ENCODE results near the gene IGF2R.

The IGF2R gene

DNA sequence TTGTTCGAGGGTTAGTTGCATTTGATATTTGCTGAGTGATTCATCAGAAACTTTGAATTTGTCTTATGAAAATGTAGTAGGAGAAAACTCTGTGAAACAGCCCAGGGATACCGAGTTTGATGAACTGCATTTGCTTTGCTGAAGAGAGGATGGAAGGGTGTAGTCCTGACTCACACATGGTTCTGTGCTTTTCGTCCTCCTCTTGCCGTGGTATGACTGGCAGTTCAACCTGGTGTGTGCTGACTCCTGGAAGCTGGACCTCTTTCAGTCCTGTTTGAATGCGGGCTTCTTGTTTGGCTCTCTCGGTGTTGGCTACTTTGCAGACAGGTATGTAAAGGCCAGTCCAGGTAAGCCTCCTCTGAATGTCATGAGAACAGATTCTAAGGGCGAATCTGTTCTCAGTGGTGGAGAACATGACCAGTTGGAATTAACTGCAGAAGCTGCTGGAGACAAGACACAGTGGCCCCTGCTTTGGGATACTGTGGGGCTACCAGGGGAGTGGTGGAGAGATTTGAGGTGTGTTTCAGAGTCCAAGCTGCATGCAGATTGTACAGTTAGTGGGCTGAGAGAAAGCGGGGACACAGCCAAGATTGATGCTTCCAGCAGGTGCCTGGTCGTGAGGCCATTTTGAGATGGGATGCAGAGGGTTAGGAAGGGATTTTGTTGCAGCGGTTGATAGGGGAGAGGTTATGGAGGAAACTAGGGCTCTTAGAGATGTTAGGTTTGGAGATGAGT is 161.2 kb downstream of the IGF2R start:
- TF ChIP-seq, protein P1, sequence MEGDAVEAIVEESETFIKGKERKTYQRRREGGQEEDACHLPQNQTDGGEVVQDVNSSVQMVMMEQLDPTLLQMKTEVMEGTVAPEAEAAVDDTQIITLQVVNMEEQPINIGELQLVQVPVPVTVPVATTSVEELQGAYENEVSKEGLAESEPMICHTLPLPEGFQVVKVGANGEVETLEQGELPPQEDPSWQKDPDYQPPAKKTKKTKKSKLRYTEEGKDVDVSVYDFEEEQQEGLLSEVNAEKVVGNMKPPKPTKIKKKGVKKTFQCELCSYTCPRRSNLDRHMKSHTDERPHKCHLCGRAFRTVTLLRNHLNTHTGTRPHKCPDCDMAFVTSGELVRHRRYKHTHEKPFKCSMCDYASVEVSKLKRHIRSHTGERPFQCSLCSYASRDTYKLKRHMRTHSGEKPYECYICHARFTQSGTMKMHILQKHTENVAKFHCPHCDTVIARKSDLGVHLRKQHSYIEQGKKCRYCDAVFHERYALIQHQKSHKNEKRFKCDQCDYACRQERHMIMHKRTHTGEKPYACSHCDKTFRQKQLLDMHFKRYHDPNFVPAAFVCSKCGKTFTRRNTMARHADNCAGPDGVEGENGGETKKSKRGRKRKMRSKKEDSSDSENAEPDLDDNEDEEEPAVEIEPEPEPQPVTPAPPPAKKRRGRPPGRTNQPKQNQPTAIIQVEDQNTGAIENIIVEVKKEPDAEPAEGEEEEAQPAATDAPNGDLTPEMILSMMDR (IDR thresholded peaks at IDR 0.05; ENCODE audit: low read depth, low read length, missing control alignments), result no peak
- DNase-seq (ENCODE audit: low read depth), result no peak
- in situ Hi-C loops (cut with HindIII; ENCODE audit: low sequenced_read_pairs), result no loop called here

DNA sequence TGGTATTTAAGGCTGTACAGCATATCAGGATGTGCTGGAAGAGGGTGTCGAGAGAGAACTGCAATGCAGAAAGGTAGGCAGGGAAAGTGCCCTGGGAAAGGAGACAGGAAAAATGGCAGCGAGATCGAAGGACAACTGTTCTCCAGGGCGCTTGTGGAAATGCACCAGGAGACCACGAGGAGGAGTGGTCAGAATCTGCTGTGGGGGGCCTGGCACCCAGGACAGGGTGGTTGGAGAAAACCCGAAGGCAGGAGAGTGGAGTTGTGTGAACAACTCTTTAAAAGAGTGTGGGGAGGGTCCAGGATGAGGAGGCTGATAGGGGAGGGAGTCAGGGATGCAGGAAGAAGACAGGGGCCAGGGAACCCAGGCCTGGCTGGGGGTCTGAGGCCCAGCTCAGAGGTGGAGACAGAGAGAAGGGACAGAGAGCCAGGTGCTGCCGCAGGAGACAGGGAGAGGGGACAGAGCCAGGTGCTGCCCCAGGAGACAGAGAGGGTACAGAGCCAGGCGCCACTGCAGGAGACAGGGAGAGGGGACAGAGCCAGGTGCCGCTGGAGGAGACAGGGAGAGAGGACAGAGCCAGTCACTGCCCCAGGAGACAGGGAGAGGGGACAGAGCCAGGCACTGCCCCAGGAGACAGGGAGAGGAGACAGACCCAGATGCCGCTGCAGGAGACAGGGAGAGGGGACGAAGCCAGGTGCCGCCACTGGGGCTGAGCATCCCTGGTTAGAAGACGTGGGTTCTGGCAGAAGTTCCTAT is 162.0 kb downstream of the IGF2R start:
- TF ChIP-seq, protein P1 (IDR thresholded peaks at IDR 0.05; ENCODE audit: low read depth, low read length, missing control alignments), result no peak
- in situ Hi-C loops (cut with HindIII; ENCODE audit: low sequenced_read_pairs), result no loop called here
- H3K4me3 ChIP-seq (ENCODE audit: low read depth, low read length), result no peak overlapping the region
- no peak for DNase-seq (ENCODE audit: low read depth)

More for the DNA sequence above, 161.2 kb downstream of the IGF2R start:
- H3K4me3 ChIP-seq (ENCODE audit: low read depth, low read length), result no peak overlapping the region

GRCh38 chr6:160131636-160132296 is 162.9 kb downstream of the IGF2R start:
- no peak for DNase-seq (ENCODE audit: low read depth)
- H3K4me3 ChIP-seq (ENCODE audit: low read depth, low read length), result no peak overlapping the region
- TF ChIP-seq, protein P1 (IDR thresholded peaks at IDR 0.05; ENCODE audit: low read depth, low read length, missing control alignments), result no peak
- in situ Hi-C loops (cut with HindIII; ENCODE audit: low sequenced_read_pairs), result no loop called here

DNA sequence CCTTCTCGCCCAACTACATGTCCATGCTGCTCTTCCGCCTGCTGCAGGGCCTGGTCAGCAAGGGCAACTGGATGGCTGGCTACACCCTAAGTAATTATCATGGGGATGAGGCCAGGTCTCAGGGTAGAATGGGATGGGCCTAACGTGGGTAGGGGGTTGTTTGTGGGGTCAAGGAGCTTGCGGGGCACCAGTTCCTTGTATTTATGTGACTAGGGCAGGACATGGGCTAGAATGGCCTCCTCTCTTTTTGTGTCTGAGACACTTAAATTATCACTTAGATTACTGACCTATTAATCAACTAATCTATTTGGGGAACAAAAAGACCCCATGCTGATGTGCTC is 163.4 kb downstream of the IGF2R start:
- in situ Hi-C loops (cut with HindIII; ENCODE audit: low sequenced_read_pairs), result no loop called here
- TF ChIP-seq, protein P1 (IDR thresholded peaks at IDR 0.05; ENCODE audit: low read depth, low read length, missing control alignments), result no peak
- no peak for DNase-seq (ENCODE audit: low read depth)
- H3K4me3 ChIP-seq (ENCODE audit: low read depth, low read length), result no peak overlapping the region

DNA sequence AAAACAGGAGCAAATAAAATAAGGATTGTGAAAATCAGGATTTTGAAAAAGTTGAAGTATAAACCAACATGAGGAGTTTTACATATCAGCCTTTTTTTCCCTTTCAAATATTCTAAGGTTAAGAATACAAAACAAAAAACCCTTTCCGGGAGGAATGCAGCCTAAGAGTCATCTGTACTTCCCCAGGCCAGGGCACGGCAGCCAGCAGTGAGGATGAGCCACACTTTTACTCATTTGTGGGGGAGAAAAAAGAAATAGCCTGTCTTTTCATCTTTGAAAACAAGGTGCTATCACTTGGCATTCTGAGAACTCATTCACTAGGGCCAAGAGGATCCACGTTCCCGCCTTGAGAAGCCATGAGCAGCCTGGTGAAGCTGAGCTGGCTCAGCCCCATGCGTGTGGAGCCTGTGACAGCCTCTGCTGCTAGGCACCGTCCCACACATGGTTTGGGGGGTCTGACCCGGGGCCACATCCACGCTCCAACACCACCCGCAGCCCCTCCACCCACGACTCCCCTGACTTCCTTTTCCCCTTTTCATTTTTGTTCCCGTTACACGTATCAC is 164.0 kb downstream of the IGF2R start:
- DNase-seq (ENCODE audit: low read depth), result no peak
- in situ Hi-C loops (cut with HindIII; ENCODE audit: low sequenced_read_pairs), result no loop called here
- TF ChIP-seq, protein P1 (IDR thresholded peaks at IDR 0.05; ENCODE audit: low read depth, low read length, missing control alignments), result no peak

More for the DNA sequence above, 164.0 kb downstream of the IGF2R start:
- H3K4me3 ChIP-seq (ENCODE audit: low read depth, low read length), result no peak overlapping the region

Measured in astrocyte of the cerebellum (primary cell).